Calu3 (cell line): Measurements from ENCODE around the gene MBNL1. TPM values are rescaled to one million over a fixed set of nuclear protein-coding genes. Genes with fewer than 3 reads are reported as not detected.

Experiments used
- BruUV-seq: library from RNA; stranded (reverse); fragments of 400-500 nt; replicated peaks from 2 replicates; lab custom pipeline; 2021; lab: Mats Ljungman, UMichigan
- CTCF ChIA-PET: fragments of 300-600 bp; sonication (Branson Sonifier 250); formaldehyde crosslinking; loops from one replicate; lab custom pipeline; 2022; ENCODE audit warnings: antibody characterized with exemption; lab: Charles Lee
- DNase-seq: peaks from one replicate; pipeline ENCODE4 v3.0.0; 2022
- H3K27ac Mint-ChIP-seq: one replicate; pipeline ENCODE4 v1.8.0; 2022; ENCODE audit warnings: mixed read lengths; ENCODE audit not compliant: unreplicated experiment
- H3K27me3 Mint-ChIP-seq: one replicate; pipeline ENCODE4 v1.8.0; 2022; ENCODE audit warnings: mixed read lengths; ENCODE audit not compliant: unreplicated experiment
- H3K36me3 Mint-ChIP-seq: one replicate; pipeline ENCODE4 v1.8.0; 2022; ENCODE audit warnings: mild to moderate bottlenecking, moderate library complexity, mixed read lengths; ENCODE audit not compliant: insufficient read depth, unreplicated experiment
- H3K4me1 Mint-ChIP-seq: one replicate; pipeline ENCODE4 v1.8.0; 2022; ENCODE audit warnings: mild to moderate bottlenecking, low read depth, mixed read lengths; ENCODE audit not compliant: unreplicated experiment
- H3K4me3 Mint-ChIP-seq: one replicate; pipeline ENCODE4 v1.8.0; 2022; ENCODE audit warnings: mild to moderate bottlenecking, low read depth, moderate library complexity, mixed read lengths; ENCODE audit not compliant: unreplicated experiment
- H3K9me3 Mint-ChIP-seq: one replicate; pipeline ENCODE4 v1.8.0; 2022; ENCODE audit warnings: low read depth, mixed read lengths; ENCODE audit not compliant: unreplicated experiment
- intact Hi-C: fragments of 100-400 bp; cut with micrococcal nuclease; formaldehyde crosslinking; loops from one replicate; pipeline ENCODE4 v1.10.0; 2022; ENCODE audit not compliant: unreplicated experiment
- total RNA-seq: library from RNA; stranded (reverse); gene quantifications from 2 replicates; pipeline ENCODE4 v1.2.3, GENCODE V29; 2022
- TF ChIP-seq, protein P1 (sequence below): fragments of 200-600 bp; IDR thresholded peaks from one replicate; pipeline ENCODE4 v1.8.0; 2022; ENCODE audit warnings: antibody characterized with exemption; ENCODE audit not compliant: unreplicated experiment

MBNL1 gene
- total RNA-seq, 1 experiment from 2014 or later = 183 TPM

DNA sequence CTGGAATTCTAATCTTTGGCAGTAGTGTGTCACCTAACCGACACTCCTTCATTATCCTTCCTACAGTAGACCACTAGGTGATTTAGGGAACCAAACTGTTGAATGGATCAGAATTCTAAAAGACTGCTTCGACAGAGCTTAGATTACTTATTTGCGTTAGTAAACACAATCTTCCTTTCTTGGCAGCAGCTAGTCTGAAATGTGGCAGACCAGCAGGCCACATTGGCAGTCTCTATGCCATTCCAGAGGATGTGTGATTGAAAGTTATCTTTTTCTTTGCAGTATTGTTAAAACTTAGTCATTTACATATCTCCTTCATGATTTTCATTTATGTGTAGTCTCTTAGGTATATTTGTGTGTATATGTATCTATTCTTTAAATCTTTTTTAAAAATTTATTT is 23.6 kb downstream of the MBNL1 start:
- intact Hi-C loops = no loop called here
- no peaks in the 10 kb centered on the region for H3K9me3 Mint-ChIP-seq
- H3K27me3 Mint-ChIP-seq = no peaks in the 10 kb centered on the region
- no peaks in the 10 kb centered on the region for H3K36me3 Mint-ChIP-seq
- no peak overlapping the region for H3K27ac Mint-ChIP-seq
- no peak for DNase-seq
- no peak overlapping the region for H3K4me3 Mint-ChIP-seq
- BruUV-seq = no TSS peak
- TF ChIP-seq, protein P1, sequence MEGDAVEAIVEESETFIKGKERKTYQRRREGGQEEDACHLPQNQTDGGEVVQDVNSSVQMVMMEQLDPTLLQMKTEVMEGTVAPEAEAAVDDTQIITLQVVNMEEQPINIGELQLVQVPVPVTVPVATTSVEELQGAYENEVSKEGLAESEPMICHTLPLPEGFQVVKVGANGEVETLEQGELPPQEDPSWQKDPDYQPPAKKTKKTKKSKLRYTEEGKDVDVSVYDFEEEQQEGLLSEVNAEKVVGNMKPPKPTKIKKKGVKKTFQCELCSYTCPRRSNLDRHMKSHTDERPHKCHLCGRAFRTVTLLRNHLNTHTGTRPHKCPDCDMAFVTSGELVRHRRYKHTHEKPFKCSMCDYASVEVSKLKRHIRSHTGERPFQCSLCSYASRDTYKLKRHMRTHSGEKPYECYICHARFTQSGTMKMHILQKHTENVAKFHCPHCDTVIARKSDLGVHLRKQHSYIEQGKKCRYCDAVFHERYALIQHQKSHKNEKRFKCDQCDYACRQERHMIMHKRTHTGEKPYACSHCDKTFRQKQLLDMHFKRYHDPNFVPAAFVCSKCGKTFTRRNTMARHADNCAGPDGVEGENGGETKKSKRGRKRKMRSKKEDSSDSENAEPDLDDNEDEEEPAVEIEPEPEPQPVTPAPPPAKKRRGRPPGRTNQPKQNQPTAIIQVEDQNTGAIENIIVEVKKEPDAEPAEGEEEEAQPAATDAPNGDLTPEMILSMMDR = no peak
- CTCF ChIA-PET = interaction anchor here (1.3 kb wide), 1 partner anchor 11 kb away, joined by 4 read pairs; no protein-coding TSS in a partner anchor
- peaks cover 44% of the 10 kb centered on the region for H3K4me1 Mint-ChIP-seq

DNA sequence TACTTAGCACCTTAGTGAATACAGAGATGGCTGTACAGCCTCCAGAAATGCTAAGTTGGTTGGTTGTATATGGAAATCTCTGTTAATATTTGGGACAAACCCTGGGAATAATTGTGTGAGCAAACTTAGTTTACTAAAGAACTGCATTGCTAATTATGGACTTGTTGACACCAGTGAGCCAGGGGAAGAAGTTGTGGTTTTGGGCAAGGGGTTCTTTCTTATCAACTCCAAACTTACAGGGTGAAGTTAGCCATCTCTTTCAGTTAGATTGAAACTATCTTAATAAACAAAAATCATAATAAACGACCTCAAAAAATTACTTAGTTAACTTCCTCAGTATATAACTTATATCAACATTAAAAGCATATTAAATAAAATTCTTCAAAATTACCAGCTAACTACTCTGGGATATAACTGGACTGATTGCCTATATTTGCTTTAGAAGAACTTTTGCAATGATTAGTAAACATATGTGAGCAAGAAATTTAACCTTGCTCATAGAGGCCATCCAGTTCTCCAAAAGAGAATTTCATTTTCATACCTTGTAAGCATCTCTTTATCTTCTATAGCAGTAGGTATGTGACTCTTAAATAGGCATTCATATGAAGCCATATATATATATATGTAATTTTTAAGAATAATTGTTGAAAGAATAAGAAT is 24.7 kb downstream of the MBNL1 start:
- no peaks in the 10 kb centered on the region for H3K27me3 Mint-ChIP-seq

DNA sequence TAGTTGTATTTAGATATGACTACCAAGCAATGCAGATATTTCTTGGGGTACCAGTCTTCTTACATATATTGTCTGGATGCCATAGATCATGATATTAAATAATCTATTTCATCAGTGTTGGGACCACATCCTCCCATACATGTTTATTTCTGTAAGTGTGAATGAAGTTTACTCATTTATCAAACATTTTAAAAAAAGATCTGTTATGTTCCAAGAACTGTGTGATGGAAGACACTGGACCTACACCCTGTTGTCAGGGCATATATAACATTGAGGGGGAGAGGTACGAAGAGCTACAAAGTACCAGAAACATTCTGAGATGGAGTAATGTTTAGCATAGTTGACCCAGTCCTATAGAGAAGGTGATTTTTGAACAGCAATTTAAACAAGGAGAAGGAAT is 26.6 kb downstream of the MBNL1 start:
- H3K9me3 Mint-ChIP-seq = no peaks in the 10 kb centered on the region
- peaks cover 22% of the 10 kb centered on the region for H3K36me3 Mint-ChIP-seq
- no peak overlapping the region for H3K4me3 Mint-ChIP-seq
- peaks cover 68% of the 10 kb centered on the region for H3K4me1 Mint-ChIP-seq
- intact Hi-C loops = no loop called here
- CTCF ChIA-PET = no interaction called here
- no TSS peak for BruUV-seq
- H3K27me3 Mint-ChIP-seq = no peaks in the 10 kb centered on the region
- no peak for DNase-seq
- H3K27ac Mint-ChIP-seq = peak overlapping the region; percentile 15
- TF ChIP-seq, protein P1 = no peak

More for the DNA sequence above, 24.7 kb downstream of the MBNL1 start:
- Mint-ChIP-seq H3K36me3 (peaks cover 3% of the 10 kb centered on the region), H3K4me3 (no peak overlapping the region), H3K9me3 (no peaks in the 10 kb centered on the region), H3K4me1 (peaks cover 49% of the 10 kb centered on the region), H3K27ac (no peak overlapping the region)
- BruUV-seq = no TSS peak
- no peak for DNase-seq
- TF ChIP-seq, protein P1 = no peak
- intact Hi-C loops = no loop called here
- CTCF ChIA-PET = no interaction called here

DNA sequence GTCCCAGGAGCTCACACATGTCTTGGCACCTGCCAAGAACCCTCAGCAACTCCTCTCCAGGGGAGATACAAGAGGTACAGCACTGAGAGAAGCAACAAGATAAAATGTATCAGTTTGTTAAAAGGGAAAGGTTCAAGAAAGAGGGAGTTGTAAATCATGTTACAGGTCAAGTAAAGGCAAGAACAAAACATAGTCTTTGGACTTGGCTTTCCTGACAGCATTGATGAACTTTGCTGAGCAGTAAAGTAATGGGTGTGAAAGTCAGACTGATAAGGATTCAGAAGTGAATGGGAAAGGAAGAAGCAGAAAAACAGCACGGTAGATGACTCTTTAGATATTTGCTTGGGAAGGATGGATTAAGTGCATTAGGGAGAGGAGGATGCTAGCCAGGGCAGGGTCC is 27.1 kb downstream of the MBNL1 start:
- Mint-ChIP-seq H3K27me3 (no peaks in the 10 kb centered on the region), H3K4me3 (no peak overlapping the region), H3K27ac (peak overlapping the region; percentile 15), H3K36me3 (peaks cover 26% of the 10 kb centered on the region), H3K9me3 (no peaks in the 10 kb centered on the region), H3K4me1 (peaks cover 68% of the 10 kb centered on the region)
- no peak for DNase-seq
- CTCF ChIA-PET = no interaction called here
- intact Hi-C loops = no loop called here
- TF ChIP-seq, protein P1 = no peak
- BruUV-seq = no TSS peak
